H9 (cell line): ENCODE measurements around the gene RSAD1. TPM values are rescaled to one million over a fixed set of nuclear protein-coding genes. Genes with fewer than 3 reads are reported as not detected.

ENCODE experiments used
- DNase-seq: peaks from one replicate; pipeline ENCODE4 v3.0.0-alpha.2; 2017
- H2AFZ ChIP-seq: one replicate; pipeline ENCODE4 v1.6.1; 2013; ENCODE audit warnings: mild to moderate bottlenecking, low read length, control low read depth, moderate library complexity
- H2AK5ac ChIP-seq: 2 replicates; pipeline ENCODE4 v1.6.1; 2013; ENCODE audit warnings: low read length, control low read depth, mixed read lengths; ENCODE audit not compliant: insufficient read length
- H2BK120ac ChIP-seq: one replicate; pipeline ENCODE4 v1.6.1; 2013; ENCODE audit warnings: low read depth, mild to moderate bottlenecking, low read length, control low read depth, inconsistent platforms; ENCODE audit not compliant: poor library complexity, severe bottlenecking
- H2BK12ac ChIP-seq: 2 replicates; pipeline ENCODE4 v1.6.1; 2013; ENCODE audit warnings: low read length, control low read depth, mixed read lengths, low read depth; ENCODE audit not compliant: insufficient read length
- H2BK15ac ChIP-seq: 2 replicates; pipeline ENCODE4 v1.6.1; 2013; ENCODE audit warnings: low read depth, low read length, control low read depth
- H2BK20ac ChIP-seq: one replicate; pipeline ENCODE4 v1.6.1; 2013; ENCODE audit warnings: low read depth, mild to moderate bottlenecking, low read length, control low read depth, inconsistent platforms; ENCODE audit not compliant: poor library complexity, severe bottlenecking
- H2BK5ac ChIP-seq: 2 replicates; pipeline ENCODE4 v1.6.1; 2013; ENCODE audit warnings: low read length, control low read depth, mixed read lengths; ENCODE audit not compliant: insufficient read length
- H3K14ac ChIP-seq: 2 replicates; pipeline ENCODE4 v1.6.1; 2013; ENCODE audit warnings: low read length, control low read depth; ENCODE audit not compliant: insufficient read depth
- H3K18ac ChIP-seq: 2 replicates; pipeline ENCODE4 v1.6.1; 2013; ENCODE audit warnings: low read depth, mild to moderate bottlenecking, mixed read lengths, low read length, control low read depth; ENCODE audit not compliant: insufficient read length
- H3K23ac ChIP-seq: 2 replicates; pipeline ENCODE4 v1.6.1; 2013; ENCODE audit warnings: low read length, control low read depth, mixed read lengths, low read depth; ENCODE audit not compliant: insufficient read length
- H3K23me2 ChIP-seq: 2 replicates; pipeline ENCODE4 v1.6.1; 2013; ENCODE audit warnings: low read depth, mild to moderate bottlenecking, mixed read lengths, low read length, control low read depth; ENCODE audit not compliant: insufficient read length, poor library complexity, severe bottlenecking
- H3K27ac ChIP-seq: 2 replicates; pipeline ENCODE4 v1.5.1; 2013; ENCODE audit warnings: low read length, control low read depth, mixed read lengths, low read depth; ENCODE audit not compliant: insufficient read length
- H3K27me3 ChIP-seq: 2 replicates; pipeline ENCODE4 v1.6.1; 2013; ENCODE audit warnings: low read length, control low read depth, inconsistent platforms; ENCODE audit not compliant: insufficient read depth
- H3K4ac ChIP-seq: 2 replicates; pipeline ENCODE4 v1.6.1; 2013; ENCODE audit warnings: low read depth, mild to moderate bottlenecking, control low read depth, inconsistent platforms, low read length, moderate library complexity
- H3K4me1 ChIP-seq: 2 replicates; pipeline ENCODE4 v1.6.1; 2013; ENCODE audit warnings: low read length, control low read depth, inconsistent platforms; ENCODE audit not compliant: insufficient read depth
- H3K4me2 ChIP-seq: 2 replicates; pipeline ENCODE4 v1.6.1; 2013; ENCODE audit warnings: low read length, control low read depth, mixed read lengths; ENCODE audit not compliant: insufficient read length, insufficient read depth
- H3K56ac ChIP-seq: 2 replicates; pipeline ENCODE4 v1.6.1; 2013; ENCODE audit warnings: low read depth, mild to moderate bottlenecking, mixed read lengths, low read length, control low read depth; ENCODE audit not compliant: insufficient read length
- H3K79me1 ChIP-seq: 2 replicates; pipeline ENCODE4 v1.6.1; 2013; ENCODE audit warnings: low read depth, mild to moderate bottlenecking, moderate library complexity, low read length, control low read depth, inconsistent platforms; ENCODE audit not compliant: insufficient read depth, poor library complexity, severe bottlenecking
- H3K79me2 ChIP-seq: 2 replicates; pipeline ENCODE4 v1.6.1; 2013; ENCODE audit warnings: low read length, control low read depth, inconsistent platforms; ENCODE audit not compliant: insufficient read depth
- H3K9ac ChIP-seq: 2 replicates; pipeline ENCODE4 v1.6.1; 2013; ENCODE audit warnings: low read length, control low read depth, mixed read lengths; ENCODE audit not compliant: insufficient read length; ENCODE audit errors: extremely low read depth
- H3K9me3 ChIP-seq: one replicate; pipeline ENCODE4 v1.6.1; 2013; ENCODE audit warnings: low read depth, low read length, inconsistent platforms; ENCODE audit not compliant: control insufficient read depth
- H3T11ph ChIP-seq: one replicate; pipeline ENCODE4 v1.6.1; 2013; ENCODE audit warnings: mild to moderate bottlenecking, low read length, control low read depth, inconsistent platforms
- H4K20me1 ChIP-seq: one replicate; pipeline ENCODE4 v1.6.1; 2013; ENCODE audit not compliant: control insufficient read depth, insufficient read length, insufficient read depth
- H4K5ac ChIP-seq: 2 replicates; pipeline ENCODE4 v1.6.1; 2013; ENCODE audit warnings: low read depth, mild to moderate bottlenecking, mixed read lengths, low read length, control low read depth; ENCODE audit not compliant: insufficient read length
- H4K8ac ChIP-seq: replicated peaks from 2 replicates; pipeline ENCODE4 v1.6.1; 2013; ENCODE audit warnings: low read length, control low read depth, mixed read lengths, low read depth; ENCODE audit not compliant: insufficient read length
- H4K91ac ChIP-seq: 2 replicates; pipeline ENCODE4 v1.6.1; 2013; ENCODE audit warnings: low read depth, mild to moderate bottlenecking, moderate library complexity, mixed read lengths, low read length, control low read depth; ENCODE audit not compliant: insufficient read length
- H3K27ac Mint-ChIP-seq, 3 experiments: 2 replicates in 2 of 3; 3 replicates in 1 of 3; pipeline ENCODE4 v1.8.0; 2020 to 2021; ENCODE audit warnings: mixed read lengths in 3 of 3, mild to moderate bottlenecking in 1 of 3, moderate library complexity in 1 of 3
- H3K27me3 Mint-ChIP-seq: 2 replicates; pipeline ENCODE4 v1.8.0; 2021; ENCODE audit warnings: low read depth, mild to moderate bottlenecking, moderate library complexity, mixed read lengths
- H3K36me3 Mint-ChIP-seq, 3 experiments: 2 replicates in 2 of 3; 3 replicates in 1 of 3; pipeline ENCODE4 v1.8.0; 2020 to 2021; ENCODE audit warnings: low read depth in 3 of 3, mixed read lengths in 3 of 3; ENCODE audit not compliant: insufficient read depth in 1 of 3
- H3K4me1 Mint-ChIP-seq, 2 experiments: 2 replicates each; pipeline ENCODE4 v1.8.0; 2020; ENCODE audit warnings: mixed read lengths in 2 of 2
- H3K4me3 Mint-ChIP-seq, 2 experiments: 2 replicates in 1 of 2; 3 replicates in 1 of 2; pipeline ENCODE4 v1.8.0; 2020 to 2021; ENCODE audit warnings: mild to moderate bottlenecking in 2 of 2, mixed read lengths in 2 of 2, moderate library complexity in 1 of 2
- H3K9me3 Mint-ChIP-seq, 2 experiments: 2 replicates in 1 of 2; 3 replicates in 1 of 2; pipeline ENCODE4 v1.8.0; 2020; ENCODE audit warnings: mild to moderate bottlenecking in 2 of 2, mixed read lengths in 2 of 2, moderate library complexity in 1 of 2
- WGBS: extraction: QIAGEN DNeasy Blood & Tissue Kit; methylation state at CpG from one replicate; pipeline ENCODE4 v1.1.7; 2013; ENCODE audit warnings: missing lambda C conversion rate, low lambda C conversion rate, mixed read lengths; ENCODE audit not compliant: insufficient read length; ENCODE audit errors: extremely low coverage; 5-methylcytosine and 5-hydroxymethylcytosine counted together
- total RNA-seq: library from RNA; stranded (reverse); gene quantifications from 2 replicates; pipeline ENCODE4 v1.2.1, GENCODE V29; 2021
- TF ChIP-seq, protein P1 (sequence below): fragments of 200-600 bp; sonication (generic); conservative IDR thresholded peaks from 3 replicates; pipeline ENCODE4 v1.8.0; 2021; ENCODE audit warnings: antibody characterized with exemption, mild to moderate bottlenecking

Gene RSAD1
- total RNA-seq, 1 experiment from 2014 or later, result 27.9 TPM

DNA sequence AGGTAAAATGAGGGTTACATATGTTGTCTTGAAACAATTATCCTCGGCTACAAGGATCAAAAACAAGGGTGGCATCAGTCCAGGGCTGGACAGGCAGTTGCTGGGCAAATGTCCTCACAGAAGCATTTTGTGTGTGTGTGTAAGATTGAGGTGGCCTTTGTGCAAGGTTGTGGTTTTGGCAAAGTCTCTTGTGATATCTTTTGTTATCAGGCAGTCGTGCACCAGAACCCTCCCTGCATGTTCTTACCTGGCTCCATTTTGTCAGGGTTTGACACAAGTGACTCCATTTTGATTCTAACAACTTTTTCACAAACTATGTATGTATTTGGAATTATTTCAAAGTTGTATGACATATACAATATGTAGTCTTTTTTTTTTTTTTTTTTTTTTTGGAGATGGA, 30.0 kb upstream of the RSAD1 start:
- Mint-ChIP-seq H3K27ac (no peak overlapping the region), H3K4me3 (no peak overlapping the region), H3K36me3 (no peaks in the 10 kb centered on the region), H3K4me1 (peaks cover under 1 to 1% of the 10 kb centered on the region in 2 experiments; a peak in 2 of 4 replicates), H3K27me3 (no peaks in the 10 kb centered on the region; the same call in 1 of the 2 replicates), H3K9me3 (no peaks in the 10 kb centered on the region)
- Histone ChIP-seq H2BK20ac (no peak overlapping the region), H4K91ac (no peak overlapping the region), H2BK15ac (no peak overlapping the region), H2BK12ac (no peak overlapping the region), H2AK5ac (no peak overlapping the region), H2AFZ (no peak overlapping the region), H3K18ac (no peak overlapping the region), H3K23me2 (no peaks in the 10 kb centered on the region), H3K79me1 (no peaks in the 10 kb centered on the region), H3K9me3 (no peaks in the 10 kb centered on the region), H2BK5ac (no peak overlapping the region), H3K9ac (no peak overlapping the region), H3K4me2 (no peak overlapping the region), H3K14ac (no peak overlapping the region), H3T11ph (no peak overlapping the region), H4K20me1 (no peaks in the 10 kb centered on the region), H3K27me3 (no peaks in the 10 kb centered on the region), H3K27ac (no peak overlapping the region), H2BK120ac (no peak overlapping the region), H4K5ac (no peak overlapping the region), H4K8ac (no peak overlapping the region), H3K56ac (no peak overlapping the region), H3K4ac (no peak overlapping the region), H3K4me1 (no peaks in the 10 kb centered on the region), H3K79me2 (no peaks in the 10 kb centered on the region), H3K23ac (no peak overlapping the region)
- WGBS, result no CpG with 5 or more reads among the region's 2 CpGs
- DNase-seq, result no peak
- TF ChIP-seq, protein P1, sequence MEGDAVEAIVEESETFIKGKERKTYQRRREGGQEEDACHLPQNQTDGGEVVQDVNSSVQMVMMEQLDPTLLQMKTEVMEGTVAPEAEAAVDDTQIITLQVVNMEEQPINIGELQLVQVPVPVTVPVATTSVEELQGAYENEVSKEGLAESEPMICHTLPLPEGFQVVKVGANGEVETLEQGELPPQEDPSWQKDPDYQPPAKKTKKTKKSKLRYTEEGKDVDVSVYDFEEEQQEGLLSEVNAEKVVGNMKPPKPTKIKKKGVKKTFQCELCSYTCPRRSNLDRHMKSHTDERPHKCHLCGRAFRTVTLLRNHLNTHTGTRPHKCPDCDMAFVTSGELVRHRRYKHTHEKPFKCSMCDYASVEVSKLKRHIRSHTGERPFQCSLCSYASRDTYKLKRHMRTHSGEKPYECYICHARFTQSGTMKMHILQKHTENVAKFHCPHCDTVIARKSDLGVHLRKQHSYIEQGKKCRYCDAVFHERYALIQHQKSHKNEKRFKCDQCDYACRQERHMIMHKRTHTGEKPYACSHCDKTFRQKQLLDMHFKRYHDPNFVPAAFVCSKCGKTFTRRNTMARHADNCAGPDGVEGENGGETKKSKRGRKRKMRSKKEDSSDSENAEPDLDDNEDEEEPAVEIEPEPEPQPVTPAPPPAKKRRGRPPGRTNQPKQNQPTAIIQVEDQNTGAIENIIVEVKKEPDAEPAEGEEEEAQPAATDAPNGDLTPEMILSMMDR, result no peak
